PC-9 (cell line): ENCODE data around the gene THAP7.

Source experiments
- CTCF ChIP-seq: fragments of 200-600 bp; sonication (generic); conservative IDR thresholded peaks from 2 replicates; pipeline ENCODE4 v1.6.1; 2017; ENCODE audit warnings: mixed run types, antibody characterized with exemption, mild to moderate bottlenecking, moderate library complexity
- EZH2 ChIP-seq: fragments of 200-600 bp; sonication (generic); IDR thresholded peaks from 2 replicates; pipeline ENCODE4 v1.8.0; 2017; ENCODE audit warnings: antibody characterized with exemption, low read depth

GRCh38 chr22:21000207-21000986 lies 1.5 kb downstream of the THAP7 start:
- TF ChIP-seq CTCF = no peak
- no peak for TF ChIP-seq EZH2
